Coronary artery (tissue), 2 donors: ENCODE results near the gene ARHGEF1.

Experiments
- DNase-seq: peaks from one replicate; pipeline ENCODE4 v3.0.0-alpha.2; 2017; ENCODE audit warnings: low spot score
- H3K27ac ChIP-seq, 2 donors: fragments of 200-600 bp; sonication (generic); one replicate each; pipeline ENCODE4 v1.5.1; 2016 to 2019
- H3K4me3 ChIP-seq: fragments of 200-600 bp; sonication (generic); 2 replicates; pipeline ENCODE4 v1.5.1; 2016; ENCODE audit warnings: mild to moderate bottlenecking, moderate library complexity
- CTCF ChIP-seq: fragments of 200-600 bp; sonication (generic); IDR thresholded peaks from one replicate; pipeline ENCODE4 v1.5.1; 2019; ENCODE audit warnings: antibody characterized with exemption

ARHGEF1 gene

DNA sequence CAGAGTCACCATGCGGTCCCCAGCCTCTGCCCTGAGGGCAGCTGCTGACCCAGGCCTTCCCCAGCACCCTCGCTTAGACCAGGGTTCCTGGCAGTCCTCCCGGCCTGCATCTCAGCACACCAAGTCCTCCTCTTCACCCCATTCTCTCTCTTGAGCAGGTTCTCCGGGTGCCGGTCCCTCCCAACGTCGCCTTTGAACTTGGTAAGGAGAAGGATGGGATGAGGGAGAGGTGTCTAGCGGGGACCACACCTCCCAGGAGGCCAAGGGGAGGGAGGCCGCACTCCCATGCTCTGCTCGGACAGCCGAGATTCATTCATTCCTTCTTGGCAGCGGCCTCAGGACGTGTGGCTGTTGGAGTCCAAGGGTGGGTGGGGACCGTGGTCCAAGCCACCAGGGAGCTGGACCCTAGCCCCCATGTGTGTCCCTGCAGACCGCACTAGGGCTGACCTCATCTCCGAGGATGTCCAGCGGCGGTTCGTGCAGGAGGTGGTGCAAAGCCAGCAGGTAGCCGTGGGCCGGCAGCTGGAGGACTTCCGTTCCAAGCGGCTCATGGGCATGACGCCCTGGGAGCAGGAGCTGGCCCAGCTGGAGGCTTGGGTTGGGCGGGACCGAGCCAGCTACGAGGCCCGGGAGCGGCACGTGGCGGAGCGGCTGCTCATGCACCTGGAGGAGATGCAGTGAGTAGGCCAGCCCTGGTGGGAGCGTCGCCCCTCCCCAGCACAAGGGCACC is 9.4 kb downstream of the ARHGEF1 start:
- no peak for DNase-seq
- no peak for TF ChIP-seq CTCF
- Histone ChIP-seq H3K27ac (no peak overlapping the region), H3K4me3 (no peak overlapping the region)

DNA sequence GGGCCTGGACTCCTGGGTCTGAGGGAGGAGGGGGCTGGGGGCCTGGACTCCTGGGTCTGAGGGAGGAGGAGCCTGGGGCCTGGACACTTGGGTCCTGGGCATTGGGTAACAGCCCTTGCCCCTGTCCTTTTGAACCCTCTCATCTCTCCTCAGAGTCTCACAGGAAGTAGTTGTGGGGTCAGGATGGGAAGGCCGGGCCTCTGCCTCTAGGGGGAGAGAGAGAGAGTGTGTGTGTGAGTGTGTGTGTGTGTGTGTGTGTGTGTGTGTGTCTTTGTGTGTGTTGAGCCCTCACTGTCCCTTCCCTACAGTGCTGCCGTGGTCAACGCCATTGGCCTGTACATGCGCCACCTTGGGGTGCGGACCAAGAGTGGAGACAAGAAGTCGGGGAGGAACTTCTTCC is 10.9 kb downstream of the ARHGEF1 start:
- H3K4me3 ChIP-seq: no peak overlapping the region
- no peak for TF ChIP-seq CTCF
- H3K27ac ChIP-seq: no peak overlapping the region
- DNase-seq: no peak

DNA sequence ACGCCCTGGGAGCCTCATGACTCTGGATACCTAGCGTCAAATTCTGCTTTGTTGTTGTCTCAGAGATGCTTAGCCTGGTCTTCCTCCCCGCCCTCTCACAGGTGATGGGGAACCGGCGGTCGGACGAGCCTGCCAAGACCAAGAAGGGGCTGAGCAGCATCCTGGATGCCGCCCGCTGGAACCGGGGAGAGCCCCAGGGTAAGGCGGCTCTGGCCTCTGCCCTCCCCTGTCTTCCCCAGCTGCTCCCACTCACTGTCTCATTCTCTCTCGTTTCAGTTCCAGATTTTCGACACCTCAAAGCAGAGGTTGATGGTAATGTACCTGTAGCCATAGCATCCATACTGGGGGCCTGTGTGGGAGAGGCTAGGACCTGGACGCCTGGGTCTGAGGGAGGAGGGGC is 11.4 kb downstream of the ARHGEF1 start:
- no peak for DNase-seq
- H3K4me3 ChIP-seq: no peak overlapping the region
- TF ChIP-seq CTCF: no peak
- H3K27ac ChIP-seq: no peak overlapping the region

DNA sequence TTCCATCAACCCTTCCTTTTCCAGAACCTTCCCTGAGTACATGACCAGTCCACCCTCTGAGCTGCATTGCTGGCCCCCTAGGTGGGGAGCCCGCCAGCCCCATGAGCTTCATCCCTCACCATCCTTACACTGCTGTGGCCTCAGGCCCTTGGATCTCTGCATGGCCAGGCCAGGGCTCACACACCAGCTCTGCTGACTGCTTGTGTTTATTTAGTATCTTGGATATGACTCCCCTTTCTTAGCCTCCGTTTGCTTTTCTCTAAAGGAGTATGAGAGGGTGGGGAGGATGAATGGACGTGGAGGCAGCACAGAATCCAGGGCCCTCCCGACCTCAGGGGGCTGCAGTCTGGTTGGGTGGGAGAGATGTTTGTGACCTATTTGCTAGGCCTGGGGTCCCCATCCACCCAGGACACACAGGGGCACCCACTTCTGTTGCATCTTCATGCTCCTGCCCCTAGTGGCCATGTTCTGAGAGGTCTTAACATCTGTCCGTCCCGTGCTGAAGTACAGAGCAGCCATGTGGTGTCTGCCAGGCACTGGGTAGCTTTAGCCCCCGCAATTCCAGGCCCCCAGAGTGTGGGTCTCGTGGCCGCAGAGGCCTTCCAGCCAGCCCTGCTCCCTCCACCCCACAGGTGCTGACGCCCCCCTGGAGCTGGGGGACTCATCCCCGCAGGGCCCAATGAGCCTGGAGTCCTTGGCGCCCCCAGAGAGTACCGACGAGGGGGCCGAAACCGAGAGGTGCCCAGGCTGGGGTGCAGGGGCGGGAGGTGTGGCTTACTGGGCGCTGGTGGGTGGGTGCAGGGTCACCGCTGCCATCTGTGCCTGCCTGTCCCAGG is 13.0 kb downstream of the ARHGEF1 start:
- no peak overlapping the region for H3K27ac ChIP-seq
- no peak for DNase-seq
- no peak overlapping the region for H3K4me3 ChIP-seq
- TF ChIP-seq CTCF: no peak

GRCh38 chr19:41896581-41896942 is 13.6 kb downstream of the ARHGEF1 start:
- DNase-seq: no peak
- TF ChIP-seq CTCF: no peak
- Histone ChIP-seq H3K4me3 (no peak overlapping the region), H3K27ac (no peak overlapping the region)

DNA sequence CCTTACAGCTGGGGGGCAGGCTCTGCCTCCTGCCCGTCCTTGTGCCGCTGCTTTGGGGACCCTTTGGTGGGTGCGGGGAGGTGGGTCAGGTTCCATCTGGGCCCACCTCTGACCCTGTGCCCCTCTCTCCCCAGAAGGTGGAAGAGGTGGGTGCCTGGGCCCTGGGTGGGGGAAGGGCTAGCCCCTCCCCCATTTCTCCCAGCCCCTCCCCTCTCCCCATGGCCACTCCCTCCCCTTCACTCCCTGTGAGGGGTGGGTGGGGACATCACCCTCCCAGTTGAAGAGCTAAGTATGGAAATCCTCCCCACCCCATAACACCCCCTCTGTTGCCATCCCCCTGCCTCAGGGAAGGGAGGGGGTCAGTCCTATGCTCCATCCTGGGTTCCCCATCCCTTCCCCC is 14.2 kb downstream of the ARHGEF1 start:
- TF ChIP-seq CTCF: no peak
- H3K4me3 ChIP-seq: no peak overlapping the region
- H3K27ac ChIP-seq: no peak overlapping the region
- no peak for DNase-seq

GRCh38 chr19:41897820-41898219 is 14.8 kb downstream of the ARHGEF1 start:
- no peak for TF ChIP-seq CTCF
- Histone ChIP-seq H3K27ac (no peak overlapping the region), H3K4me3 (no peak overlapping the region)
- no peak for DNase-seq
